Stimulated activated CD4-positive, alpha-beta T cell treated with anti-CD3 and anti-CD28 coated beads, TNF-alpha, amount 100 ng/mL, for 48 hours (primary cell): Measurements from ENCODE around the gene SGMS1.

Experiments
- DNase-seq, 3 donors: peaks; one replicate each; pipeline ENCODE4 v3.0.0-alpha.2; 2020; ENCODE audit warnings: low read depth in 3 of 3

SGMS1 gene

DNA sequence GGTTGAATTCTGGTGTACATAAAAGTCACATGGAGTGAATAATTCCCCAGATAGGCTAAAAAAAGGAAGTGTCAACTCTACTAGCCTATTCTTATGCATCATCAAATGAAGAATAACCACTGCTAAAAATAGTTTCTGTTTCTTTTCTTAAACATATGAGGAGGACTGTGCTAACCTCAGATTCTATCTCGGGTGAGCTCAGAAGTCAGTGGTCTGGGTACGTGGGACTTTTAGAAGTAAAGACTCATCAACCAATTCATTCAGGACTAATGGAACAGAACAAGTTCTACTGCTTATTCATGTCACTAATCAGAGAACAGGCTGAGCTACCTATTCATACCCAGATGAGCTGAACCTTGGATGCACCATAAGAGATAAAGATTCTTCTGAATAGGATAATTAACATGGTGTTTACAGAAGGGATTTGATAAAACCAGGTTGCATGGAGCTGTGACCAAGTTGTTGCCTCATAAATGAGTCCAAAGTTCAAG lies 362.9 kb downstream of the SGMS1 start:
- DNase-seq: no peak
